Colon (tissue), 2 donors: ENCODE data around the gene ENTR1.

ENCODE experiments used
- FAIRE-seq: peaks from 2 replicates; lab custom pipeline; 2012; peaks lifted over from hg19 to GRCh38; lab: Jason Lieb, UNC
- donor health status: control.
- donor health status: control.

Gene ENTR1

GRCh38 chr9:136396219-136396515 lies 14.2 kb downstream of the ENTR1 start:
- FAIRE-seq = no peak

GRCh38 chr9:136395345-136396218 lies 14.8 kb downstream of the ENTR1 start:
- FAIRE-seq = no peak

GRCh38 chr9:136395020-136395340 lies 15.4 kb downstream of the ENTR1 start:
- FAIRE-seq = no peak

- no peak for FAIRE-seq
Observed at GRCh38 chr9:136394312-136395019, 15.9 kb downstream of the ENTR1 start.

- FAIRE-seq = no peak
Observed at GRCh38 chr9:136393531-136393930, 16.9 kb downstream of the ENTR1 start.

GRCh38 chr9:136392538-136393449 lies 17.6 kb downstream of the ENTR1 start:
- no peak for FAIRE-seq

GRCh38 chr9:136391737-136392537 lies 18.5 kb downstream of the ENTR1 start:
- FAIRE-seq = no peak

GRCh38 chr9:136389396-136389795 lies 21.0 kb downstream of the ENTR1 start:
- FAIRE-seq = no peak

GRCh38 chr9:136387217-136387616 lies 23.2 kb downstream of the ENTR1 start:
- no peak for FAIRE-seq

GRCh38 chr9:136386018-136386417 lies 24.4 kb downstream of the ENTR1 start:
- FAIRE-seq = no peak

GRCh38 chr9:136385015-136385414 lies 25.4 kb downstream of the ENTR1 start:
- no peak for FAIRE-seq

GRCh38 chr9:136383436-136383835 lies 27.0 kb downstream of the ENTR1 start:
- no peak for FAIRE-seq

GRCh38 chr9:136381966-136382513 lies 28.4 kb downstream of the ENTR1 start:
- no peak for FAIRE-seq

- FAIRE-seq = no peak
Observed at GRCh38 chr9:136381311-136381710, 29.1 kb downstream of the ENTR1 start.

GRCh38 chr9:136380381-136380780 lies 30.0 kb downstream of the ENTR1 start:
- FAIRE-seq = no peak

- FAIRE-seq = no peak
Observed at GRCh38 chr9:136379891-136380290, 30.5 kb downstream of the ENTR1 start.

- FAIRE-seq = no peak
Observed at GRCh38 chr9:136379401-136379800, 31.0 kb downstream of the ENTR1 start.

GRCh38 chr9:136379003-136379287 lies 31.5 kb downstream of the ENTR1 start:
- no peak for FAIRE-seq

- no peak for FAIRE-seq
Observed at GRCh38 chr9:136378170-136379002, 32.0 kb downstream of the ENTR1 start.

GRCh38 chr9:136377341-136378169 lies 32.9 kb downstream of the ENTR1 start:
- no peak for FAIRE-seq
